Astrocyte (in vitro differentiated cells and primary cell): ENCODE data around the gene ABHD18. TPM values are rescaled to one million over a fixed set of nuclear protein-coding genes. Genes with fewer than 3 reads are reported as not detected.
"Not testable (repeated sequence)": the region's sequence is repeated elsewhere in the genome, so short reads cannot be mapped to it uniquely, and the experiment has no call there.

Experiments used
- DNase-seq: peaks from one replicate; pipeline ENCODE4 v3.0.0-alpha.2; 2010; ENCODE audit warnings: low read depth
- FAIRE-seq: peaks from 2 replicates; lab custom pipeline; 2011; peaks lifted over from hg19 to GRCh38; lab: Jason Lieb, UNC
- H2AFZ ChIP-seq: 2 replicates; pipeline ENCODE4 v1.6.0; 2012; ENCODE audit warnings: low read depth, low read length, inconsistent platforms
- H3K27ac ChIP-seq: 2 replicates; pipeline ENCODE4 v1.5.1; 2011; ENCODE audit warnings: low read depth, low read length, inconsistent platforms
- H3K27me3 ChIP-seq: 2 replicates; pipeline ENCODE4 v1.6.0; 2011; ENCODE audit warnings: low read length, inconsistent platforms; ENCODE audit not compliant: insufficient read depth
- H3K36me3 ChIP-seq: 2 replicates; pipeline ENCODE4 v1.5.1; 2011; ENCODE audit warnings: low read length, inconsistent platforms; ENCODE audit not compliant: insufficient read depth
- H3K4me1 ChIP-seq: 2 replicates; pipeline ENCODE4 v1.5.1; 2011; ENCODE audit warnings: low read length, inconsistent platforms; ENCODE audit not compliant: insufficient read depth
- H3K4me2 ChIP-seq: 2 replicates; pipeline ENCODE4 v1.6.0; 2012; ENCODE audit warnings: low read length, inconsistent platforms
- H3K4me3 ChIP-seq: 2 replicates; pipeline ENCODE4 v1.5.1; 2011; ENCODE audit warnings: low read depth, mild to moderate bottlenecking, low read length, inconsistent platforms; ENCODE audit not compliant: insufficient read depth
- H3K79me2 ChIP-seq: 2 replicates; pipeline ENCODE4 v1.6.0; 2012; ENCODE audit warnings: mild to moderate bottlenecking, low read length, inconsistent platforms; ENCODE audit not compliant: insufficient read depth
- H3K9ac ChIP-seq: 2 replicates; pipeline ENCODE4 v1.6.0; 2012; ENCODE audit warnings: mild to moderate bottlenecking, low read length, inconsistent platforms
- H3K9me3 ChIP-seq: 2 replicates; pipeline ENCODE4 v1.5.1; 2012; ENCODE audit warnings: low read depth, mild to moderate bottlenecking, low read length, inconsistent platforms; ENCODE audit not compliant: insufficient read depth
- H4K20me1 ChIP-seq: 2 replicates; pipeline ENCODE4 v1.6.0; 2012; ENCODE audit warnings: low read length, inconsistent platforms; ENCODE audit not compliant: insufficient read depth
- H3K27ac Mint-ChIP-seq: one replicate; pipeline ENCODE4 v1.8.0; 2021; ENCODE audit warnings: mild to moderate bottlenecking, mixed read lengths; ENCODE audit not compliant: unreplicated experiment
- H3K27me3 Mint-ChIP-seq: one replicate; pipeline ENCODE4 v1.8.0; 2021; ENCODE audit warnings: low read depth, mixed read lengths; ENCODE audit not compliant: unreplicated experiment
- H3K36me3 Mint-ChIP-seq: one replicate; pipeline ENCODE4 v1.8.0; 2021; ENCODE audit warnings: low read depth, mixed read lengths; ENCODE audit not compliant: unreplicated experiment
- H3K4me1 Mint-ChIP-seq: one replicate; pipeline ENCODE4 v1.8.0; 2021; ENCODE audit warnings: low read depth, mixed read lengths; ENCODE audit not compliant: unreplicated experiment
- H3K4me3 Mint-ChIP-seq: one replicate; pipeline ENCODE4 v1.8.0; 2021; ENCODE audit warnings: mild to moderate bottlenecking, moderate library complexity, mixed read lengths; ENCODE audit not compliant: unreplicated experiment
- H3K9me3 Mint-ChIP-seq: one replicate; pipeline ENCODE4 v1.8.0; 2021; ENCODE audit warnings: mild to moderate bottlenecking, mixed read lengths; ENCODE audit not compliant: unreplicated experiment
- EZH2 ChIP-seq: IDR thresholded peaks from 2 replicates; pipeline ENCODE4 v1.6.1; 2012; ENCODE audit warnings: mild to moderate bottlenecking, low read length, inconsistent platforms; ENCODE audit not compliant: insufficient read depth
- total RNA-seq: library from RNA; stranded (reverse); gene quantifications from 2 replicates; pipeline ENCODE4 v1.2.1, GENCODE V29; 2021
- TF ChIP-seq, protein P1 (sequence below): IDR thresholded peaks from 2 replicates; pipeline ENCODE4 v1.5.1; 2011; ENCODE audit warnings: low read depth, mild to moderate bottlenecking, inconsistent platforms, low read length, moderate library complexity; ENCODE audit not compliant: insufficient read depth

The ABHD18 gene
- total RNA-seq, 1 donor from 2014 or later: 9.5 TPM

- Histone ChIP-seq H3K4me1 (peaks cover 3% of the 10 kb centered on the region), H3K36me3 (no peaks in the 10 kb centered on the region), H2AFZ (peak overlapping the region; percentile 98), H3K4me3 (peak overlapping the region; percentile 90), H3K27me3 (no peaks in the 10 kb centered on the region), H3K27ac (peak overlapping the region; percentile 73), H3K79me2 (peaks cover 65% of the 10 kb centered on the region), H3K9ac (peak overlapping the region; percentile 91), H3K4me2 (peak overlapping the region; percentile 89), H4K20me1 (no peaks in the 10 kb centered on the region), H3K9me3 (no peaks in the 10 kb centered on the region)
- peak; percentile 5 for DNase-seq
- Mint-ChIP-seq H3K36me3 (no peaks in the 10 kb centered on the region), H3K4me1 (no peaks in the 10 kb centered on the region), H3K27me3 (no peaks in the 10 kb centered on the region), H3K9me3 (no peaks in the 10 kb centered on the region), H3K4me3 (peak overlapping the region; percentile 98), H3K27ac (peak overlapping the region; percentile 92)
- FAIRE-seq: no peak
- no peak for TF ChIP-seq EZH2
- TF ChIP-seq, protein P1, sequence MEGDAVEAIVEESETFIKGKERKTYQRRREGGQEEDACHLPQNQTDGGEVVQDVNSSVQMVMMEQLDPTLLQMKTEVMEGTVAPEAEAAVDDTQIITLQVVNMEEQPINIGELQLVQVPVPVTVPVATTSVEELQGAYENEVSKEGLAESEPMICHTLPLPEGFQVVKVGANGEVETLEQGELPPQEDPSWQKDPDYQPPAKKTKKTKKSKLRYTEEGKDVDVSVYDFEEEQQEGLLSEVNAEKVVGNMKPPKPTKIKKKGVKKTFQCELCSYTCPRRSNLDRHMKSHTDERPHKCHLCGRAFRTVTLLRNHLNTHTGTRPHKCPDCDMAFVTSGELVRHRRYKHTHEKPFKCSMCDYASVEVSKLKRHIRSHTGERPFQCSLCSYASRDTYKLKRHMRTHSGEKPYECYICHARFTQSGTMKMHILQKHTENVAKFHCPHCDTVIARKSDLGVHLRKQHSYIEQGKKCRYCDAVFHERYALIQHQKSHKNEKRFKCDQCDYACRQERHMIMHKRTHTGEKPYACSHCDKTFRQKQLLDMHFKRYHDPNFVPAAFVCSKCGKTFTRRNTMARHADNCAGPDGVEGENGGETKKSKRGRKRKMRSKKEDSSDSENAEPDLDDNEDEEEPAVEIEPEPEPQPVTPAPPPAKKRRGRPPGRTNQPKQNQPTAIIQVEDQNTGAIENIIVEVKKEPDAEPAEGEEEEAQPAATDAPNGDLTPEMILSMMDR: no peak
Measured at GRCh38 chr4:127965803-127966175, 583 bp downstream of the ABHD18 start.

- Histone ChIP-seq H3K4me2 (no peak overlapping the region), H3K9ac (no peak overlapping the region), H3K4me1 (peaks cover 3% of the 10 kb centered on the region), H3K27ac (no peak overlapping the region), H3K79me2 (peaks cover 58% of the 10 kb centered on the region), H4K20me1 (no peaks in the 10 kb centered on the region), H3K4me3 (no peak overlapping the region), H3K27me3 (no peaks in the 10 kb centered on the region), H3K36me3 (no peaks in the 10 kb centered on the region), H3K9me3 (no peaks in the 10 kb centered on the region), H2AFZ (no peak overlapping the region)
- TF ChIP-seq EZH2: no peak
- TF ChIP-seq, protein P1: no peak
- no peaks in the 10 kb centered on the region for H3K9me3 Mint-ChIP-seq
- FAIRE-seq (no peak), DNase-seq (no peak)
- H3K36me3 Mint-ChIP-seq: no peaks in the 10 kb centered on the region
- H3K27me3 Mint-ChIP-seq: no peaks in the 10 kb centered on the region
- peak overlapping the region; percentile 70 for H3K4me3 Mint-ChIP-seq
- no peaks in the 10 kb centered on the region for H3K4me1 Mint-ChIP-seq
- H3K27ac Mint-ChIP-seq: no peak overlapping the region
Measured at GRCh38 chr4:127967141-127967775, 2.1 kb downstream of the ABHD18 start.

- Histone ChIP-seq H3K9ac (no peak overlapping the region), H3K27ac (no peak overlapping the region), H3K4me2 (no peak overlapping the region), H3K36me3 (no peaks in the 10 kb centered on the region), H3K4me3 (no peak overlapping the region), H3K4me1 (peaks cover 3% of the 10 kb centered on the region), H2AFZ (no peak overlapping the region), H3K27me3 (no peaks in the 10 kb centered on the region), H3K79me2 (peaks cover 46% of the 10 kb centered on the region), H3K9me3 (no peaks in the 10 kb centered on the region), H4K20me1 (no peaks in the 10 kb centered on the region)
- DNase-seq (no peak), FAIRE-seq (no peak)
- no peak for TF ChIP-seq EZH2
- TF ChIP-seq, protein P1: no peak
- Mint-ChIP-seq H3K9me3 (no peaks in the 10 kb centered on the region), H3K4me1 (no peaks in the 10 kb centered on the region), H3K36me3 (no peaks in the 10 kb centered on the region), H3K27ac (no peak overlapping the region), H3K27me3 (no peaks in the 10 kb centered on the region), H3K4me3 (no peak overlapping the region)
Measured at GRCh38 chr4:127968586-127968985, 3.4 kb downstream of the ABHD18 start.

DNA sequence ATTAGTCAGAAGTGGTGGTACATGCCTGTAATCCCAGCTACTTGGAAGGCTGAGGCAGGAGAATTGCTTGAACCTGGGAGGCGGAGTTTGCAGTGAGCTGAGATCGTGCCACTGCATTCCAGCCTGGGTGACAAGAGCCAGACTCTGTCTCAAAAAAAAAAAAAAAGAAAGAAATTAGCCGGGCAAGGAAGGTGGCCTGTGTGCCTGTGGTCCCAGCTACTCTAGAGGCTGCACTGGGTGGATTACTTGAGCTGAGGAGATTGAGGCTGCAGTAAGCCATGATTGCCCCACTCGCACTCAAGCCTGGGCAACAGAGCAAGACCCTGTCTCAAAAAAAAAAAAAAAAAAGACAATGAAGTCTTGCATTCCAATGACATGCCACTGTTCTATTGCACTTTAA is 5.7 kb downstream of the ABHD18 start:
- not testable (repeated sequence) for H3K36me3 ChIP-seq, FAIRE-seq, H3K36me3 Mint-ChIP-seq, H3K4me3 Mint-ChIP-seq, H3K4me2 ChIP-seq, H3K4me1 ChIP-seq, H3K27me3 Mint-ChIP-seq, DNase-seq, H3K9ac ChIP-seq, H3K9me3 ChIP-seq, H2AFZ ChIP-seq, H3K27ac ChIP-seq, H3K4me3 ChIP-seq, H3K9me3 Mint-ChIP-seq, H3K4me1 Mint-ChIP-seq, H3K27me3 ChIP-seq, H4K20me1 ChIP-seq, H3K27ac Mint-ChIP-seq
- H3K79me2 ChIP-seq: peaks cover 31% of the 10 kb centered on the region
